HG03025 (cell line): ENCODE results near the gene MTERF4.

Source experiments
- ATAC-seq: cut with Tn5 transposase; IDR thresholded peaks from one replicate; pipeline ENCODE4 v1.9.1; 2021; ENCODE audit warnings: mild to moderate bottlenecking, moderate library complexity; ENCODE audit not compliant: unreplicated experiment, low FRiP score

MTERF4 gene

GRCh38 chr2:241052677-241053360 is 49.3 kb downstream of the MTERF4 start:
- ATAC-seq = no peak

DNA sequence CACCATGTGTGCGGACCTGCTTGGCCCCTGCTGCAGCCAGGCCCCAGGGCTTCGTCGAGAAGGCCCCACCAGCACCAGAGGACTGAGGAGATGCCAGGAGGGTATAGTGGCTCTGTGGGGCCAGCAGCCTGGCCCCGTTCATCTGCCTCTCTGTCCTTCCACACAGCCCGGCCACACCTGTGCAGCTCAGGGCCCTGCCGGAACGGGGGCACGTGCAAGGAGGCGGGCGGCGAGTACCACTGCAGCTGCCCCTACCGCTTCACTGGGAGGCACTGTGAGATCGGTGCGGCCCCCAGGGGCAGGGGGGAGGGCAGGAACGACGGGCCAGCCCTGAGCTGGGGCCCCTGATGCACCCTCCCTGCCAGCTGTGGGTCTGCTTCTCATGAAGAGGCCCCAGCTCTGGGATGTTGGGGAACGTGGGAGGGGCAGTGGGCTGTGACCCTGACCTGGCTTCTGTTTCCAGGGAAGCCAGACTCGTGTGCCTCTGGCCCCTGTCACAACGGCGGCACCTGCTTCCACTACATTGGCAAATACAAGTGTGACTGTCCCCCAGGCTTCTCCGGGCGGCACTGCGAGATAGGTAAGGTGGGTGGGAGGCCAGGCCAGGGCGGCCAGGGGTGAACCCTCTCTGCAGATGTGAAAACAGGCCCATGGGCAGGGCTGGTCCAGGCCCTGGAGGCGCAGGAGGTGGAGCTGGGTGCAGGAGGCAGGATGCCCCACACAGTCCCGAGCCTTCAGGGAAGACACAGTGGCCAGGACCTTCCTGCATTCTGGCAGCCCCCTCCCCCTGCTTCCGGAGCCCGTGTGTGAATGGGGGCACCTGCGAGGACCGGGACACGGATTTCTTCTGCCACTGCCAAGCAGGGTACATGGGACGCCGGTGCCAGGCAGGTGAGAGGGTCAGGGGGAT is 50.3 kb downstream of the MTERF4 start:
- ATAC-seq = no peak

DNA sequence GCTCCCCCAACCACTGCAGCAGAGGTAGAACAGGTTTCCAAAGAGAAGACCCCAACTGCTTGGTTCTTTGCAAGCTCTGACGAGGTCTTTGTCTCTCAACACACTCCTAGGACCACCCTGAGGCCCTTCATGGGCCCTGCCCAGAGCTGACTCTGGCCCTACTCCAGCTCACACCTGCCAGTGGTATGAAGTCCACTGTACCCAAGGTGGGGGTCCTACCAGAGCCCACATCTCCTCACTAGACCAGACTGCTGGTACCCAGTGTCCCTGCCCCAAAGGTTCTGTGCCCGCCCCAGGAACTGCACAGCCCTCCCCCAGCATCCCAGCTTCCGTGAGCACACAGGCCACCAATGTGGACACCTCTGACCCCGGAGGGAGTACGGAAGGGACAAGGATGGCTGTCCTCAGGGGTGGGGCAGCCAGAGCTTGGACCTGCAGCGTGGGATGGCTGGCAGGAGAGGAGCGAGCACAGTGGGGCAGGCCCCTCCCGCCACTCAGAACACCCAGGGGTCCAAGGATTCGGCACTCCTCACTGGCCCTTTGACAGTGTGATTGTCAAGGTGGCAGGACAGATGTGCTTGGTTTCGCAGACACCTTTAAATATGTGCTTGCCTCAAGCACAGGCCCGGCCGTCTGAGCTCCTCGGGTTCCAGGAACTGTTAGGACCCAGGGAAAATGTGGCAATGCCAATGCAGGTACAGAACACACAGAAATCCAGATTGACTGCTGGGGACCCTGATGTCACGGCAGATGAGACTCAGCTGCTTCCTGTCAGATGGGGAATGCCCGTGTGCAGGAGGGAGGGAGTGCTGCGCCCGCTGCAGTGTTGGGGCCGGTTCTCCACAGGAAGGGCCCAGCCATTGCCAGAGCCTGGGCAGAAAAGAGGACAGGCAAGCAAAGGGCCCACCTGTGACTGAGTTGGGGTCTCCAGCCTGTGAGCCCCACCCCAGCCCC is 51.2 kb downstream of the MTERF4 start:
- ATAC-seq = no peak

DNA sequence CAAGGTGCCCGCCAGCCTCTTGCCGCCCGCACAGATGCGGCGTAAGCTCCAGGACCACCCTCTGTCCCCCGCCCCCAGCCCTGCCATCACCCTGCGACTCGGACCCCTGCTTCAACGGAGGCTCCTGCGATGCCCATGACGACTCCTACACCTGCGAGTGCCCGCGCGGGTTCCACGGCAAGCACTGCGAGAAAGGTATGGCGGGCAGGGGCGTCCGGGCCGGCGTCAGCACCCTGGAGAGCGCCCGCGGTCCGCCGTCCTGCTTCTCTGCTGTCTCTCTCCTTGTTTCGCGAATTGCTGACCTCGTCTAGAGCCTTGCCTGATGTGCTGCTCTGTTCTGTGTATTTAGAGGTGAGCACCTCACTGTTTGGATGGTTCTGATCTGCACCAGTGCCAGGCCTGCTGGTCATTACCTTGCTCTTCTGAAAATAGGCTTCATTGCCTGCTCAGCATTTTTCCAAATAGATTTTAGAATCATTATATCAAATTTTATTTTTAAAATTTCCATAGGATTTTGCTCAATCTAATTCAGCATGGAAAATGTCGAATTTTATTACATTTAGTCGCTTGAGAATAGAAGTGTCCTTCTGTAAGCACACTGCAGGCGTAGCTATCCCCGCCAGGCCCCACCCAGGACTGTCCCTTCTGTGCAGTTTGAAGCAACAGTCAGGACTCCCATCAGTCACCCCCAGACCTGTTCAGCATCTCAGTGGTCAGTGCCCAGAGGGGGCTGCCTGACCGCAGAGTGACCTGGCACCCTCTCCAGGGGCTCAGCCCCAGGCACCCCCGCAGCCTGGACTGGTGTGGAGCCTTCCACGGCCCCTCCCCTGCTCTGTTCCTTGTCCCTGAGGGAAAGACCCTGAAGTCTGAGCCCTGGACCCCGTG is 52.1 kb downstream of the MTERF4 start:
- ATAC-seq = no peak

DNA sequence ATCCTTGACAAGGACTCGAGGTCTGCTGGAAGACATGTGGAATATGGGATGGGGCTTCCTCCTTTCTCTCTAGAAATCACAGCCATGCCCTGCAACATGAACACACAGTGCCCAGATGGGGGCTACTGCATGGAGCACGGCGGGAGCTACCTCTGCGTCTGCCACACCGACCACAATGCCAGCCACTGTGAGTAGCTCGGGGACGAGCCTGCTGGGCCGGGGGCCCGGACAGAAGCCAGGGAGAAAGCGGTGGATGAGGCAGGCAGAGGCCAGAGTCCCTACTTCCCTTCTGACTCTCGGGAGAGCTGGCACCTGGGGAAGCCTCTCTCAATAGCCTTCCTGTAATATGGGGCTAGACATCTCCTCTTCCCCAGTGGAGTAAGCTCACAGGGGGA is 53.1 kb downstream of the MTERF4 start:
- no peak for ATAC-seq

GRCh38 chr2:241048149-241048948 is 53.7 kb downstream of the MTERF4 start:
- ATAC-seq = no peak

DNA sequence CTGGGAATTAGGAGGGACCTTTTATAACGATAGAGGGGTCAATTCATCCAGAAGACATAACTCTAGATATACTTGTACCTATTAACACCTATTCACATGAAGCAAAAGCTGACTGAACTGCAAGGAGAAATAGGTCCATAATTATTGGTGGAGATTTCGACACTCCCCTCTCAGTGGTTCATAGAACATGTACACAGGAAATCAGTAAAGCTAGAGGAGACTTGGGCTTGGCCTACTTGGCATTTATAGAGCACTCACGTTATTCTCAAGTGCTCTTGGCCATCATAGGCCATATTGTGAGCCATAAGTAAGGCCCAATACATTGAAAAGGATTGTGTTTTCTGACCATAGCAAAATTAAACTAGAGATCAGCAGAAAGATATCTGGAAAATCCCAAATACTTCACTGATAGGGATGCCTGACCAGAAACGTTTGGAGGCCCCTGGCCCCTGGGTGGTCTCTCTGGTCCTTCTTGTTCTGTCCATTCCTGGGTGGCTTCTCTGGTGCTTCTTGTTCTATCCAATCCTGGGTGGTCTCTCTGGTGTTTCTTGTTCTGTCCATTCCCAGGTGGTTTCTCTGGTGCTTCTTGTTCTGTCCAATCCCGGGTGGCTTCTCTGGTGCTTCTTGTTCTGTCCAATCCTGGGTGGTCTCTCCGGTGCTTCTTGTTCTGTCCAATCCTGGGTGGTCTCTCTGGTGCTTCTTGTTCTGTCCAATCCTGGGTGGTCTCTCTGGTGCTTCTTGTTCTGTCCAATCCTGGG is 54.7 kb downstream of the MTERF4 start:
- no peak for ATAC-seq
